Measurements from ENCODE around the gene RAPGEF5. TPM values are rescaled to one million over a fixed set of nuclear protein-coding genes. Genes with fewer than 3 reads are reported as not detected.

The RAPGEF5 gene
- total and polyA plus RNA-seq, 4 donors: 7.1 to 54.8 (median 13.0) TPM

DNA sequence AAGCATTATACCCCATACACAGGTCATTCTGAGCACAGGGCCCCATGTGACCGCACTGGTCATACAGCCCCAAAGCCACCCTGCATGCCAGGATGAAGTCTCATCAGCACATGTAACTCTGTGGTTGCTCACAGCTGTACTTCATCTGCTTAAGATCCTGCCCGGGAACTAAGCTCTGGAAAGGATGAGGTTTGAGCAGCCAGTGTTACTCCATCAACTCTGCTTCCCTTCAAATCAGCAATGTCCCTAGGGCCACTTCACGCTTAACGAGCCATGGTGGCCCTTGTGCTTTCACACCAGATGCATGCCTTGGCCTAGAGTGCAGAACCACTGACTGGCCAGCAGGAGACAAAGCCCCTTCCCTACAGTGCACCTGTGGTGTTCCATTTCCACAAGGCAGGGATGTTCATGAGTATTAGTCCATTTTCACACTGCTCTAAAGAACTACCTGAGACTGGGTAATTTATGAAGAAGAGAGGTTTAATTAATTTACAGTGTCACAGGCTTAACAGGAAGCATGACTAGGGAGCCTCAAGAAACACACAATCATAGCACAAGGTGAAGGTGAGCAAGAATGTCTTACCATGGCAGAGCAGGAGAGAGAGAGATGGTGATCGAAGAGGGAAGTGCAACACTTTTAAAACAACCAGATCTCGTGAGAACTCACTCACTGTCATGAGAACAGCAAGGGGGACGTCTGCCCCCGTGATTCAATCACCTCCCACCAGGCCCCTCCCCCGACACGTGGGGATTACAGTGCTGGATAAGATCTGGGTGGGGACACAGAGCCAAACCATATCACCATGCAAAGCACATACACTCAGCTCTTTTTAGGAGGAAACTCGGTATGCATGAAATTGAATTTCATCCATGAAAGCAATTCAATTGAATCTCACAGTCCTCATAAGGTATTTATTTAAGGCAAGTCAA, 262.3 kb downstream of the RAPGEF5 start:
- H3K9me3 ChIP-seq (ENCODE audit: control insufficient read depth in 4 of 4, low read length in 3 of 4): no peaks in the 10 kb centered on the region
- no peaks in the 10 kb centered on the region for H3K36me3 ChIP-seq (ENCODE audit: control insufficient read depth in 4 of 4, insufficient read depth in 3 of 4, low read depth in 1 of 4, low read length in 3 of 4)
- WGBS: 70% methylated on average over 11 of the region's 11 CpGs
- H3K4me1 ChIP-seq (ENCODE audit: control insufficient read depth in 4 of 4, insufficient read depth in 4 of 4, low read length in 3 of 4): no peaks in the 10 kb centered on the region
- TF ChIP-seq, protein P1, sequence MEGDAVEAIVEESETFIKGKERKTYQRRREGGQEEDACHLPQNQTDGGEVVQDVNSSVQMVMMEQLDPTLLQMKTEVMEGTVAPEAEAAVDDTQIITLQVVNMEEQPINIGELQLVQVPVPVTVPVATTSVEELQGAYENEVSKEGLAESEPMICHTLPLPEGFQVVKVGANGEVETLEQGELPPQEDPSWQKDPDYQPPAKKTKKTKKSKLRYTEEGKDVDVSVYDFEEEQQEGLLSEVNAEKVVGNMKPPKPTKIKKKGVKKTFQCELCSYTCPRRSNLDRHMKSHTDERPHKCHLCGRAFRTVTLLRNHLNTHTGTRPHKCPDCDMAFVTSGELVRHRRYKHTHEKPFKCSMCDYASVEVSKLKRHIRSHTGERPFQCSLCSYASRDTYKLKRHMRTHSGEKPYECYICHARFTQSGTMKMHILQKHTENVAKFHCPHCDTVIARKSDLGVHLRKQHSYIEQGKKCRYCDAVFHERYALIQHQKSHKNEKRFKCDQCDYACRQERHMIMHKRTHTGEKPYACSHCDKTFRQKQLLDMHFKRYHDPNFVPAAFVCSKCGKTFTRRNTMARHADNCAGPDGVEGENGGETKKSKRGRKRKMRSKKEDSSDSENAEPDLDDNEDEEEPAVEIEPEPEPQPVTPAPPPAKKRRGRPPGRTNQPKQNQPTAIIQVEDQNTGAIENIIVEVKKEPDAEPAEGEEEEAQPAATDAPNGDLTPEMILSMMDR (IDR thresholded peaks at IDR 0.05; ENCODE audit: low read depth, low read length, missing input control): no peak
- TF ChIP-seq HNF4A (conservative IDR thresholded peaks at IDR 0.05): no peak
- TF ChIP-seq, protein P2, sequence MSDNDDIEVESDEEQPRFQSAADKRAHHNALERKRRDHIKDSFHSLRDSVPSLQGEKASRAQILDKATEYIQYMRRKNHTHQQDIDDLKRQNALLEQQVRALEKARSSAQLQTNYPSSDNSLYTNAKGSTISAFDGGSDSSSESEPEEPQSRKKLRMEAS (IDR thresholded peaks at IDR 0.05): no peak
- no peak overlapping the region for H3K9ac ChIP-seq (ENCODE audit: low read depth in 1 of 2, low read length in 2 of 2)
- H3K27ac ChIP-seq (ENCODE audit: low read depth in 1 of 2, low read length in 2 of 2): no peak overlapping the region
- no peak overlapping the region for H3K4me3 ChIP-seq (ENCODE audit: low read depth in 1 of 3, low read length in 3 of 3)
- H3K27me3 ChIP-seq (ENCODE audit: control insufficient read depth in 4 of 4, insufficient read depth in 4 of 4, low read length in 3 of 4): peaks cover 0 to 6% (median 0%) of the 10 kb centered on the region in 4 donors
- no peak for DNase-seq (ENCODE audit: low spot score)

DNA sequence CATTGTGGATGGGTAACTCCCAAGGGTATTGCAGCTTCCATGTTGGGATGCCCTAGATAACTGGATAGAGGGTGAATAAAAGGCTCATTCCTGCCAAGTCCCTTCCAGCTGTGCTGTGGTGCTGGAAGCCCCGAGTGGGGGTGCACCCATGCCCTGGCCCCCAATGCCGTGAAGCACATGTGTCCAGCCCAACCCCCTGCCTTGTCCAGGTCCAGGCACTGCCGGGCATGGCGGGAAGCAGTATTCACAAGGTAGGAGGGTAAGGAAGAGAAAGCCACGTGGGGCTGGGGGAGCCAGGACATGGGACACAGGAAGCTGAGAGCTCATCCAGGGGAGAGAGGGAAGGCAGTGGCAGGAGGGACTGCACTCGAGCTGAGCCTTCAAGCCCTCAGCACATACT, 263.0 kb downstream of the RAPGEF5 start:
- no peak overlapping the region for H3K27ac ChIP-seq (ENCODE audit: low read depth in 1 of 2, low read length in 2 of 2)
- H3K9me3 ChIP-seq (ENCODE audit: control insufficient read depth in 4 of 4, low read length in 3 of 4): no peaks in the 10 kb centered on the region
- no peak for TF ChIP-seq FOXA1 (IDR thresholded peaks at IDR 0.05)
- TF ChIP-seq, protein P2 (IDR thresholded peaks at IDR 0.05): no peak
- no peak for TF ChIP-seq FOXA2 (IDR thresholded peaks at IDR 0.05)
- no peak for TF ChIP-seq HNF4G (IDR thresholded peaks at IDR 0.05)
- no peak for TF ChIP-seq RXRA (IDR thresholded peaks at IDR 0.05)
- TF ChIP-seq, protein P3, sequence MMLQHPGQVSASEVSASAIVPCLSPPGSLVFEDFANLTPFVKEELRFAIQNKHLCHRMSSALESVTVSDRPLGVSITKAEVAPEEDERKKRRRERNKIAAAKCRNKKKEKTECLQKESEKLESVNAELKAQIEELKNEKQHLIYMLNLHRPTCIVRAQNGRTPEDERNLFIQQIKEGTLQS (IDR thresholded peaks at IDR 0.05): no peak
- TF ChIP-seq EGR1 (IDR thresholded peaks at IDR 0.05; ENCODE audit: low read depth in 2 of 2): no peak
- no peak for TF ChIP-seq TAF1 (conservative IDR thresholded peaks at IDR 0.05)
- TF ChIP-seq JUND (IDR thresholded peaks at IDR 0.05): no peak
- no peak for TF ChIP-seq NR2F2 (IDR thresholded peaks at IDR 0.05)
- TF ChIP-seq YY1 (IDR thresholded peaks at IDR 0.05): no peak
- TF ChIP-seq SP1 (IDR thresholded peaks at IDR 0.05): no peak
- TF ChIP-seq, protein P1 (IDR thresholded peaks at IDR 0.05; ENCODE audit: low read depth, low read length, missing input control): no peak
- H3K9ac ChIP-seq (ENCODE audit: low read depth in 1 of 2, low read length in 2 of 2): no peak overlapping the region
- no peak overlapping the region for H3K4me3 ChIP-seq (ENCODE audit: low read depth in 1 of 3, low read length in 3 of 3)
- no peaks in the 10 kb centered on the region for H3K4me1 ChIP-seq (ENCODE audit: control insufficient read depth in 4 of 4, insufficient read depth in 4 of 4, low read length in 3 of 4)
- DNase-seq (ENCODE audit: low spot score): no peak
- peaks cover 0 to 6% (median 0%) of the 10 kb centered on the region in 4 donors for H3K27me3 ChIP-seq (ENCODE audit: control insufficient read depth in 4 of 4, insufficient read depth in 4 of 4, low read length in 3 of 4)
- H3K36me3 ChIP-seq (ENCODE audit: control insufficient read depth in 4 of 4, insufficient read depth in 3 of 4, low read depth in 1 of 4, low read length in 3 of 4): no peaks in the 10 kb centered on the region
- 64% methylated on average over 6 of the region's 6 CpGs for WGBS
